ENCODE measurements around the gene LRP1. TPM values are rescaled to one million over a fixed set of nuclear protein-coding genes. Genes with fewer than 3 reads are reported as not detected.

LRP1 gene
- total and polyA plus RNA-seq, 2 of the 4 experiments (the other 2 are of a cell fraction) = 73.1 to 142 TPM

DNA sequence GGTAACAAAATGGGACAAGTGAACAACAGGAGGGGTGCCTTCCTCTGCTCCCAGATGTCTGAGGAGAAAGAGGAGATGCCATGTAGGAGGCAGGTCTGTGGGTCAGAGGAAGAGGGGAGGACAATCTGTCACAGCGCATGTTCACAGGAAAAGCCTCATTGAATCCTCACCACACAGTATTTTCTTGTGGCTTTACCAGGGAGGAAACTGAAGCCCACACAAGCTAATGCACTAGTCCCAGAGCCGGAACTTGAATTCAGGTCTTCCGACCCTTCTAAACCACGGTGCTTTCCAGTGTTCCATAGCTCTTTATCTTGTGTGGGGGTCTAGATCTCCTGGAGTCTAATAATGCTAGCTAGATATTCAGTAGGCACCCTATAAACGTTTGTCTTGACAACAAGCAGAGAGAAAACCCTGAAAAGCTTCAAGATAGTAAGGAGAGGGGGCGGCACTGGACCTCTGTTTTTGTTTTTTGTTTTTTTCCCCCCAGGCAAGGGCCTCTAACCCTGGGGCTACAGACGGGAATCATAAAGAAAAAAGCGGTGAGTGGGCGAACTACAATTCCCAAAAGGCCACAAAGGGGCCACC, 100.9 kb downstream of the LRP1 start:
- peak; percentile 2; the same call in 1 of the 2 replicates for TF ChIP-seq FOS (IDR thresholded peaks at IDR 0.05; ENCODE audit: low read depth, low read length)
- TF ChIP-seq CHD1 (IDR thresholded peaks at IDR 0.05; ENCODE audit: low read depth, low read length) = no peak
- Histone ChIP-seq H3K9ac (ENCODE audit: low read depth, low read length) (peak overlapping the region; percentile 98), H4K8ac (ENCODE audit: low read depth in 2 of 2, low read length in 2 of 2) (peak overlapping the region; percentile 94 to 95), H3K4me3 (ENCODE audit: insufficient read depth, low read depth, low read length) (peak overlapping the region; percentile 59), H2BK20ac (ENCODE audit: low read depth, low read length) (no peak overlapping the region), H3K27me3 (ENCODE audit: control insufficient read depth, insufficient read depth, low read length) (peaks cover 3% of the 10 kb centered on the region; the same call in 1 of the 2 replicates), H2BK120ac (ENCODE audit: low read depth, low read length) (peak overlapping the region; percentile 52; the same call in 1 of the 2 replicates), H3K14ac (replicated peaks; ENCODE audit: low read depth, low read length) (peak overlapping the region; percentile 94), H4K20me1 (ENCODE audit: insufficient read depth, low read length) (peaks cover 29% of the 10 kb centered on the region), H2AFZ (replicated peaks; ENCODE audit: low read length, poor library complexity) (peak overlapping the region; percentile 89), H3K4me2 (ENCODE audit: low read depth, low read length) (peak overlapping the region; percentile 60), H3K56ac (ENCODE audit: extremely low read depth, insufficient read depth, low read length) (peak overlapping the region; percentile 87), H3K36me3 (ENCODE audit: control insufficient read depth, insufficient read depth, low read length) (peaks cover 35% of the 10 kb centered on the region), H3K18ac (ENCODE audit: low read depth, low read length) (no peak overlapping the region), H2AK9ac (replicated peaks; ENCODE audit: low read depth, low read length, poor library complexity) (peak overlapping the region; percentile 58), H3K4me1 (ENCODE audit: control insufficient read depth, insufficient read depth, low read length) (peaks cover 16% of the 10 kb centered on the region), H3K27ac (ENCODE audit: insufficient read depth, low read length) (peak overlapping the region; percentile 94), H3K9me3 (ENCODE audit: control insufficient read depth, insufficient read depth, low read length) (no peaks in the 10 kb centered on the region), H2BK5ac (ENCODE audit: low read depth, low read length, poor library complexity, severe bottlenecking) (peak overlapping the region; percentile 51), H4K5ac (ENCODE audit: low read depth, low read length) (peak overlapping the region; percentile 10), H3K4ac (ENCODE audit: low read depth, low read length) (peak overlapping the region; percentile 93), H3K9me1 (ENCODE audit: insufficient read depth, low read length) (peaks cover 20% of the 10 kb centered on the region), H3K79me1 (ENCODE audit: low read depth in 1 of 2, low read length in 2 of 2) (peaks cover 29 to 51% of the 10 kb centered on the region in 2 experiments; a peak in 3 of 4 replicates), H3K23ac (ENCODE audit: low read depth, low read length) (peak overlapping the region; percentile 84), H2BK15ac (ENCODE audit: low read depth, low read length) (peak overlapping the region; percentile 18; the same call in 1 of the 3 replicates), H4K91ac (ENCODE audit: insufficient read depth, low read depth, low read length) (peak overlapping the region; percentile 79), H2AK5ac (ENCODE audit: low read depth, low read length) (peak overlapping the region; percentile 96)
- ChIA-PET POLR2A (ENCODE audit: unreplicated experiment) (interaction anchor here (0.5 to 1.8 kb wide), 6 partner anchors 10 to 48 kb away, joined by 3 to 7 read pairs (median 4); no protein-coding TSS in a partner anchor), CTCF (interaction anchor here (0.8 to 5.3 kb wide), 3 partner anchors 12 to 119 kb away, joined by 3 to 47 read pairs (median 14); no protein-coding TSS in a partner anchor)
- no peak for DNase-seq
- dilution Hi-C loops (cut with HindIII; ENCODE audit: low sequenced_read_pairs, unreplicated experiment) (no loop called here), in situ Hi-C loops (cut with MboI; ENCODE audit: low sequenced_read_pairs) (no loop called here), intact Hi-C loops (cut with micrococcal nuclease) (no loop called here)
- no peak for ATAC-seq (ENCODE audit: low read depth)
- BruUV-seq (replicated peaks) = TSS peak; percentile 79
- WGBS, 2 experiments (ENCODE audit: extremely low coverage in 2 of 2, insufficient read length in 1 of 2) = 0% methylated on average over 3 of the region's 9 CpGs; no CpG with 5 or more reads in 1 of the 2 experiments

Measured in IMR-90 (cell line).